ENCODE measurements around the gene ARPIN. TPM values are rescaled to one million over a fixed set of nuclear protein-coding genes. Genes with fewer than 3 reads are reported as not detected.

The ARPIN gene
- total and polyA plus RNA-seq, 9 of the 15 experiments (the other 6 are each of a cell fraction or from before 2014, with no cell fraction given) = not detected

DNA sequence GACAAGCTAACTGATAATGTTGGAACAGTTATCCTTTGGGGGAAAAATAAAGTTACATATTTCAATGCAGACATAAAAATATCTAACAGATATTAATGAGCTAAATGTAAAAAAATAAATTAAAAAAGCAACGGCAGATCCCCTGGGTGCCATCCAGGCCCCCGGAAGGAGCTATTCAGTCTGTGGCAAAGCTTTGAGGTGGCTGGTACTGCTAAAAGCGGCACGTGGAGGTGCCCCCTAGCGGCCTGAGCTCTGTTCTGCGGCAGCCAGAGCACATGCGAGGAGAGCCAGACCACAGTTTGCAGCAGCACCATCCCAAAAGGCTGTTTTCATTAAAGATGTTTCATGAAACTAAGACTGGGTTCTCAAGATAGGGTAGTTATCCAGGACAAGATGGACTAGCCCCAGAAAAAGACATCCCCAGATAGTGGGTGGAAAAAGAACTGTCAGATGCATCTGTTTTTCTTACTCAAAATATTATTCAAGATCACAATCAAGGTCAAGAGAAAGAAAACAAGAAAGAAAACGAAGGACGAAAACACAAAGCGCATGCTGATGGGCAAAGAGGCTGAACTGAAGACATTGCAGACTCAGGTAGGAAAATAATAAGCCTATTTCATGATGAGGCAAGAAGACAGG is 37.7 kb downstream of the ARPIN start (continued):
- TF ChIP-seq, protein P1, sequence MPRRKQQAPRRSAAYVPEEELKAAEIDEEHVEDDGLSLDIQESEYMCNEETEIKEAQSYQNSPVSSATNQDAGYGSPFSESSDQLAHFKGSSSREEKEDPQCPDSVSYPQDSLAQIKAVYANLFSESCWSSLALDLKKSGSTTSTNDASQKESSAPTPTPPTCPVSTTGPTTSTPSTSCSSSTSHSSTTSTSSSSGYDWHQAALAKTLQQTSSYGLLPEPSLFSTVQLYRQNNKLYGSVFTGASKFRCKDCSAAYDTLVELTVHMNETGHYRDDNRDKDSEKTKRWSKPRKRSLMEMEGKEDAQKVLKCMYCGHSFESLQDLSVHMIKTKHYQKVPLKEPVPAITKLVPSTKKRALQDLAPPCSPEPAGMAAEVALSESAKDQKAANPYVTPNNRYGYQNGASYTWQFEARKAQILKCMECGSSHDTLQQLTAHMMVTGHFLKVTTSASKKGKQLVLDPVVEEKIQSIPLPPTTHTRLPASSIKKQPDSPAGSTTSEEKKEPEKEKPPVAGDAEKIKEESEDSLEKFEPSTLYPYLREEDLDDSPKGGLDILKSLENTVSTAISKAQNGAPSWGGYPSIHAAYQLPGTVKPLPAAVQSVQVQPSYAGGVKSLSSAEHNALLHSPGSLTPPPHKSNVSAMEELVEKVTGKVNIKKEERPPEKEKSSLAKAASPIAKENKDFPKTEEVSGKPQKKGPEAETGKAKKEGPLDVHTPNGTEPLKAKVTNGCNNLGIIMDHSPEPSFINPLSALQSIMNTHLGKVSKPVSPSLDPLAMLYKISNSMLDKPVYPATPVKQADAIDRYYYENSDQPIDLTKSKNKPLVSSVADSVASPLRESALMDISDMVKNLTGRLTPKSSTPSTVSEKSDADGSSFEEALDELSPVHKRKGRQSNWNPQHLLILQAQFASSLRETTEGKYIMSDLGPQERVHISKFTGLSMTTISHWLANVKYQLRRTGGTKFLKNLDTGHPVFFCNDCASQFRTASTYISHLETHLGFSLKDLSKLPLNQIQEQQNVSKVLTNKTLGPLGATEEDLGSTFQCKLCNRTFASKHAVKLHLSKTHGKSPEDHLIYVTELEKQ (CRISPR knock-in tag; IDR thresholded peaks at IDR 0.05) = no peak
- TF ChIP-seq SMAD1 (IDR thresholded peaks at IDR 0.05; ENCODE audit: low read depth, low read length, partially characterized antibody) = no peak
- TF ChIP-seq HIVEP1 (CRISPR knock-in tag; IDR thresholded peaks at IDR 0.05) = no peak
- TF ChIP-seq ZNF3 (CRISPR knock-in tag; IDR thresholded peaks at IDR 0.05) = no peak
- TF ChIP-seq, protein P2, sequence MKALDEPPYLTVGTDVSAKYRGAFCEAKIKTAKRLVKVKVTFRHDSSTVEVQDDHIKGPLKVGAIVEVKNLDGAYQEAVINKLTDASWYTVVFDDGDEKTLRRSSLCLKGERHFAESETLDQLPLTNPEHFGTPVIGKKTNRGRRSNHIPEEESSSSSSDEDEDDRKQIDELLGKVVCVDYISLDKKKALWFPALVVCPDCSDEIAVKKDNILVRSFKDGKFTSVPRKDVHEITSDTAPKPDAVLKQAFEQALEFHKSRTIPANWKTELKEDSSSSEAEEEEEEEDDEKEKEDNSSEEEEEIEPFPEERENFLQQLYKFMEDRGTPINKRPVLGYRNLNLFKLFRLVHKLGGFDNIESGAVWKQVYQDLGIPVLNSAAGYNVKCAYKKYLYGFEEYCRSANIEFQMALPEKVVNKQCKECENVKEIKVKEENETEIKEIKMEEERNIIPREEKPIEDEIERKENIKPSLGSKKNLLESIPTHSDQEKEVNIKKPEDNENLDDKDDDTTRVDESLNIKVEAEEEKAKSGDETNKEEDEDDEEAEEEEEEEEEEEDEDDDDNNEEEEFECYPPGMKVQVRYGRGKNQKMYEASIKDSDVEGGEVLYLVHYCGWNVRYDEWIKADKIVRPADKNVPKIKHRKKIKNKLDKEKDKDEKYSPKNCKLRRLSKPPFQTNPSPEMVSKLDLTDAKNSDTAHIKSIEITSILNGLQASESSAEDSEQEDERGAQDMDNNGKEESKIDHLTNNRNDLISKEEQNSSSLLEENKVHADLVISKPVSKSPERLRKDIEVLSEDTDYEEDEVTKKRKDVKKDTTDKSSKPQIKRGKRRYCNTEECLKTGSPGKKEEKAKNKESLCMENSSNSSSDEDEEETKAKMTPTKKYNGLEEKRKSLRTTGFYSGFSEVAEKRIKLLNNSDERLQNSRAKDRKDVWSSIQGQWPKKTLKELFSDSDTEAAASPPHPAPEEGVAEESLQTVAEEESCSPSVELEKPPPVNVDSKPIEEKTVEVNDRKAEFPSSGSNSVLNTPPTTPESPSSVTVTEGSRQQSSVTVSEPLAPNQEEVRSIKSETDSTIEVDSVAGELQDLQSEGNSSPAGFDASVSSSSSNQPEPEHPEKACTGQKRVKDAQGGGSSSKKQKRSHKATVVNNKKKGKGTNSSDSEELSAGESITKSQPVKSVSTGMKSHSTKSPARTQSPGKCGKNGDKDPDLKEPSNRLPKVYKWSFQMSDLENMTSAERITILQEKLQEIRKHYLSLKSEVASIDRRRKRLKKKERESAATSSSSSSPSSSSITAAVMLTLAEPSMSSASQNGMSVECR (CRISPR knock-in tag; IDR thresholded peaks at IDR 0.05) = no peak
- TF ChIP-seq, protein P3, sequence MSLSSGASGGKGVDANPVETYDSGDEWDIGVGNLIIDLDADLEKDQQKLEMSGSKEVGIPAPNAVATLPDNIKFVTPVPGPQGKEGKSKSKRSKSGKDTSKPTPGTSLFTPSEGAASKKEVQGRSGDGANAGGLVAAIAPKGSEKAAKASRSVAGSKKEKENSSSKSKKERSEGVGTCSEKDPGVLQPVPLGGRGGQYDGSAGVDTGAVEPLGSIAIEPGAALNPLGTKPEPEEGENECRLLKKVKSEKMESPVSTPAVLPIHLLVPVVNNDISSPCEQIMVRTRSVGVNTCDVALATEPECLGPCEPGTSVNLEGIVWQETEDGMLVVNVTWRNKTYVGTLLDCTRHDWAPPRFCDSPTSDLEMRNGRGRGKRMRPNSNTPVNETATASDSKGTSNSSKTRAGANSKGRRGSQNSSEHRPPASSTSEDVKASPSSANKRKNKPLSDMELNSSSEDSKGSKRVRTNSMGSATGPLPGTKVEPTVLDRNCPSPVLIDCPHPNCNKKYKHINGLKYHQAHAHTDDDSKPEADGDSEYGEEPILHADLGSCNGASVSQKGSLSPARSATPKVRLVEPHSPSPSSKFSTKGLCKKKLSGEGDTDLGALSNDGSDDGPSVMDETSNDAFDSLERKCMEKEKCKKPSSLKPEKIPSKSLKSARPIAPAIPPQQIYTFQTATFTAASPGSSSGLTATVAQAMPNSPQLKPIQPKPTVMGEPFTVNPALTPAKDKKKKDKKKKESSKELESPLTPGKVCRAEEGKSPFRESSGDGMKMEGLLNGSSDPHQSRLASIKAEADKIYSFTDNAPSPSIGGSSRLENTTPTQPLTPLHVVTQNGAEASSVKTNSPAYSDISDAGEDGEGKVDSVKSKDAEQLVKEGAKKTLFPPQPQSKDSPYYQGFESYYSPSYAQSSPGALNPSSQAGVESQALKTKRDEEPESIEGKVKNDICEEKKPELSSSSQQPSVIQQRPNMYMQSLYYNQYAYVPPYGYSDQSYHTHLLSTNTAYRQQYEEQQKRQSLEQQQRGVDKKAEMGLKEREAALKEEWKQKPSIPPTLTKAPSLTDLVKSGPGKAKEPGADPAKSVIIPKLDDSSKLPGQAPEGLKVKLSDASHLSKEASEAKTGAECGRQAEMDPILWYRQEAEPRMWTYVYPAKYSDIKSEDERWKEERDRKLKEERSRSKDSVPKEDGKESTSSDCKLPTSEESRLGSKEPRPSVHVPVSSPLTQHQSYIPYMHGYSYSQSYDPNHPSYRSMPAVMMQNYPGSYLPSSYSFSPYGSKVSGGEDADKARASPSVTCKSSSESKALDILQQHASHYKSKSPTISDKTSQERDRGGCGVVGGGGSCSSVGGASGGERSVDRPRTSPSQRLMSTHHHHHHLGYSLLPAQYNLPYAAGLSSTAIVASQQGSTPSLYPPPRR (CRISPR knock-in tag; IDR thresholded peaks at IDR 0.05; ENCODE audit: borderline replicate concordance) = no peak
- TF ChIP-seq, protein P4, sequence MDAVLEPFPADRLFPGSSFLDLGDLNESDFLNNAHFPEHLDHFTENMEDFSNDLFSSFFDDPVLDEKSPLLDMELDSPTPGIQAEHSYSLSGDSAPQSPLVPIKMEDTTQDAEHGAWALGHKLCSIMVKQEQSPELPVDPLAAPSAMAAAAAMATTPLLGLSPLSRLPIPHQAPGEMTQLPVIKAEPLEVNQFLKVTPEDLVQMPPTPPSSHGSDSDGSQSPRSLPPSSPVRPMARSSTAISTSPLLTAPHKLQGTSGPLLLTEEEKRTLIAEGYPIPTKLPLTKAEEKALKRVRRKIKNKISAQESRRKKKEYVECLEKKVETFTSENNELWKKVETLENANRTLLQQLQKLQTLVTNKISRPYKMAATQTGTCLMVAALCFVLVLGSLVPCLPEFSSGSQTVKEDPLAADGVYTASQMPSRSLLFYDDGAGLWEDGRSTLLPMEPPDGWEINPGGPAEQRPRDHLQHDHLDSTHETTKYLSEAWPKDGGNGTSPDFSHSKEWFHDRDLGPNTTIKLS (IDR thresholded peaks at IDR 0.05; ENCODE audit: borderline replicate concordance, low read depth) = no peak
- TF ChIP-seq, protein P5, sequence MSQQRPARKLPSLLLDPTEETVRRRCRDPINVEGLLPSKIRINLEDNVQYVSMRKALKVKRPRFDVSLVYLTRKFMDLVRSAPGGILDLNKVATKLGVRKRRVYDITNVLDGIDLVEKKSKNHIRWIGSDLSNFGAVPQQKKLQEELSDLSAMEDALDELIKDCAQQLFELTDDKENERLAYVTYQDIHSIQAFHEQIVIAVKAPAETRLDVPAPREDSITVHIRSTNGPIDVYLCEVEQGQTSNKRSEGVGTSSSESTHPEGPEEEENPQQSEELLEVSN (IDR thresholded peaks at IDR 0.05; ENCODE audit: borderline replicate concordance in 1 of 2, extremely low read depth in 1 of 2, insufficient read depth in 1 of 2, insufficient read length in 1 of 2, low read depth in 1 of 2, low read length in 1 of 2, poor library complexity in 1 of 2, severe bottlenecking in 1 of 2) = peak; percentile 27 to 83
- no peak for TF ChIP-seq PHF21A (IDR thresholded peaks at IDR 0.05; ENCODE audit: borderline replicate concordance, low read depth)
- no peak for TF ChIP-seq ZNF23 (CRISPR knock-in tag; IDR thresholded peaks at IDR 0.05)
